AG04449 (cell line): ENCODE results near the gene SGPP2.

Source experiments
- CTCF ChIA-PET: fragments of 350-600 bp; formaldehyde crosslinking; extraction: SDS; loops from one replicate; lab custom pipeline; 2021; ENCODE audit warnings: antibody characterized with exemption; lab: Yijun Ruan, JAX
- POLR2A ChIA-PET: fragments of 400-600, 350-600 bp; formaldehyde crosslinking; extraction: SDS; loops from one replicate; lab custom pipeline; 2020; ENCODE audit warnings: antibody characterized with exemption, inconsistent platforms; lab: Yijun Ruan, JAX
- DNase-seq: peaks from one replicate; pipeline ENCODE4 v3.0.0-alpha.2; 2010; ENCODE audit warnings: low read depth, low spot score
- H3K4me3 ChIP-seq: 2 replicates; pipeline ENCODE4 v1.5.1; 2011; ENCODE audit warnings: low read depth, mild to moderate bottlenecking, control low read depth, low read length
- CTCF ChIP-seq: IDR thresholded peaks from one replicate; pipeline ENCODE4 v1.5.1; 2011; ENCODE audit warnings: mild to moderate bottlenecking, moderate library complexity, low read length, control low read depth, inconsistent platforms; ENCODE audit not compliant: insufficient read depth; ENCODE audit errors: missing control alignments

The SGPP2 gene

GRCh38 chr2:222452422-222452950, 28.1 kb downstream of the SGPP2 start:
- CTCF ChIA-PET = no interaction called here
- no peak overlapping the region for H3K4me3 ChIP-seq
- POLR2A ChIA-PET = no interaction called here
- no peak for DNase-seq
- TF ChIP-seq CTCF = no peak

DNA sequence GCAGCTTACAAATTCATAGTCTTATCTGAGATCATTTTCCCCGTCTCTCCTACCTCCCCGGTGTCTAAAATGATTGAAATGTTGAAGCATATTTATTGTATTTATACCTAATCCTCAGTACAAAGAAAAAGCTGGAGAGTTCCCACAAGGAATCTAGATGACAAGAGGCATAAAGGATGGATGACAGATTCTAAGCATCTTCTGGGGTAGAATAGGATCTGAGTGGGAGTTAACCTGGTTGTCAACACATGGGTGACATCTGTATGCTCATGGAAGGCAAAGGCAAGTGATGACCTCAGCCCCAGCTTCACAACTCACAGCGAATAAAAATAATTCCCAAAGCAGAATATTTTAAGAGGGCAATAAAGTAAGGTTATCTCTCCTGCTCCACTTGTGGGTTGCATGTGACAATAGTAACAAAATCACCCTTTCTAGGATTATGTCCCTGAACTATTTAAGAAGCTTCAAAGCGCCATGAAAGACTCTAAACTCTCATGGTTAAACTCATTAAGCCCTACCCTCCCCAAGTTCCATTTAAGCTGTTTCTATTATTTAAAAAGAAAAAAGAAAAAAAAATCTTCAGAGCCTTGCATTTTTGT, 32.2 kb downstream of the SGPP2 start:
- TF ChIP-seq CTCF = no peak
- CTCF ChIA-PET = no interaction called here
- POLR2A ChIA-PET = no interaction called here
- H3K4me3 ChIP-seq = no peak overlapping the region
- DNase-seq = no peak

GRCh38 chr2:222459983-222460382, 35.6 kb downstream of the SGPP2 start:
- ChIA-PET POLR2A (no interaction called here), CTCF (no interaction called here)
- no peak for TF ChIP-seq CTCF
- DNase-seq = no peak
- no peak overlapping the region for H3K4me3 ChIP-seq

DNA sequence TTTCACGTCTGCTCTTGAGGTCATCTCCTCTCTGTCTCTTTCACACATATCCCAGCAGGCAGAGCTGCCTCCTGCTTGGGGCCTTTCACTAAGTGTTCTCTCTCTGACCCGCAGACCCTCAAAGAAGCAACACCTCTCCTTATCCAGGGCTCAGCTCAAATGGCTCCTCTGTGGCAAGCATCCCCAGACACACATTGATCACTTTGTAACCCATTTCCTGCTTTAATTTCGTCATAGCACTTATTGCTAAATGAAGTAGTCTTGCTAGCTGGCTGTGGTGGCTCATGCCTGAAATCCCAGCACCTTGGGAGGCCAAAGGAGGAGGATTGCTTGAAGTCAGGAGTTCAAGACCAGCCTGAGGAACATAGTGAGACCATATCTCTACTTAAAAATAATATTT, 41.4 kb downstream of the SGPP2 start:
- ChIA-PET POLR2A (no interaction called here), CTCF (no interaction called here)
- TF ChIP-seq CTCF = no peak
- no peak for DNase-seq
- no peak overlapping the region for H3K4me3 ChIP-seq

DNA sequence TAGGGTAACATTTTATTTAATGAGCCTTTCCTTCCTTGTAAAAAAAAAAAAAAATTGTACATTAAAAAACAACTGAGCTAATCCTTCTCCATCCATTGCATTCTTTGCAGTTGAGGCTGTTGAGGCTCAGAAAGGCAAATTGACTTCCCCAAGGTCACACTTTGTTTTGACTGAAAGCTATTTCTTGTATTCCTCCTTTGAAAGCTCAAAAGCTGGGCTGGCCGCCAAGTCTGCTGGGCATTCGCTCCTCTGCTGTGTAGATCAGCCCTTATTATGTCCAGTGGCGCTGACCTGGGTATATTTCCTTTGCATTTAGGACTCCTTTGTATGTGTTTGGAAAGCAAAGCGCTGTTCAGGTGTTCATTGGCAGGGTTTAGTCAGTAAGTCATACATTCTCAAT, 44.0 kb downstream of the SGPP2 start:
- no peak for TF ChIP-seq CTCF
- ChIA-PET CTCF (interaction anchor here (0.6 to 0.8 kb wide), 2 partner anchors 94 to 430 kb away, joined by 3 read pairs; no protein-coding TSS in a partner anchor), POLR2A (no interaction called here)
- no peak overlapping the region for H3K4me3 ChIP-seq
- no peak for DNase-seq

DNA sequence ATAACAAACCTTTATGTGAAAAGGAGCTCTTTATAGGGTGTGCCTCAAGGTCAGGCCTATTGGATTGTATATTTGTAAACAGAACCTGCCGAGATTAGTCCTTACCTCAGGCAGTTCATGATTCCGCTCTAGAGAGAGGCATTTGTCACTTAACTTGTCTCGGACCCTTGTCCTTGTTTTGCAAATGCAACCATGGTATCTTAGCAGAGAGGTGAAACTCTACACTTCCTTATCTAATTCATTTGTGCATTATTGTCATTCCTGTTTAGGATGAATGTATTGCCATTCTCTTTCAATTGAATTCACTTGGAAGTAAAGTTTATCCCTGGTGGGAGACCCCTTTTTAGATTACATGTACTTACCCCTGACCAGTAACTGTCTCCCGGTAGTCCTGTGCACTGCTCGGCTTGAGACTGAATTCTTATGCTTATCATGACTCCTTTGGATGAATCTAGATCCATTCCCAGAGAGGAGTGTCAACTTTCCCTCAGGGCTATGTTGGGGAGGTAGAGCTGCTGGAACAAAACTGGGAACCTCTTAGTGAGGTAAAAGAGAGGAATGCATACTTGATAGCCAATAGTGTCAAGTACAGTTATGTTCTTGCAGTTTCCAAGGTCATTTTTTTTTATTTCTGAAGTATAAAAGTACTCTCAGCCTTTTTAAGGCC, 46.6 kb downstream of the SGPP2 start:
- H3K4me3 ChIP-seq = no peak overlapping the region
- no peak for DNase-seq
- ChIA-PET POLR2A (no interaction called here), CTCF (interaction anchor here (0.9 kb wide), 1 partner anchor 11 kb away, joined by 3 read pairs; no protein-coding TSS in a partner anchor)
- no peak for TF ChIP-seq CTCF
